Mesothelial cell of epicardium (in vitro differentiated cells): Measurements from ENCODE around the gene KCNJ14. TPM values are rescaled to one million over a fixed set of nuclear protein-coding genes. Genes with fewer than 3 reads are reported as not detected.

ENCODE experiments used
- DNase-seq, 2 experiments: peaks; one replicate each; pipeline ENCODE4 v3.0.0; 2021; ENCODE audit warnings: low spot score in 2 of 2; ENCODE audit not compliant: unreplicated experiment in 2 of 2
- H3K27ac Mint-ChIP-seq: 2 replicates; pipeline ENCODE4 v1.8.0; 2021; ENCODE audit warnings: mixed read lengths
- H3K27me3 Mint-ChIP-seq: 2 replicates; pipeline ENCODE4 v1.8.0; 2021; ENCODE audit warnings: low read depth, mixed read lengths
- H3K36me3 Mint-ChIP-seq: 2 replicates; pipeline ENCODE4 v1.8.0; 2021; ENCODE audit warnings: mixed read lengths
- H3K4me1 Mint-ChIP-seq: 2 replicates; pipeline ENCODE4 v1.8.0; 2021; ENCODE audit warnings: mixed read lengths
- H3K4me3 Mint-ChIP-seq: 2 replicates; pipeline ENCODE4 v1.8.0; 2021; ENCODE audit warnings: mild to moderate bottlenecking, moderate library complexity, mixed read lengths
- H3K9me3 Mint-ChIP-seq: 2 replicates; pipeline ENCODE4 v1.8.0; 2021; ENCODE audit warnings: mixed read lengths
- total RNA-seq: library from RNA; stranded (reverse); gene quantifications from 3 replicates; pipeline ENCODE4 v1.2.1, GENCODE V29; 2021
- TF ChIP-seq, protein P1 (sequence below): fragments of 200-600 bp; sonication (generic); IDR thresholded peaks from one replicate; pipeline ENCODE4 v1.5.0; 2021; ENCODE audit warnings: antibody characterized with exemption; ENCODE audit not compliant: unreplicated experiment

Gene KCNJ14
- total RNA-seq, 1 donor from 2014 or later = 2.7 TPM

DNA sequence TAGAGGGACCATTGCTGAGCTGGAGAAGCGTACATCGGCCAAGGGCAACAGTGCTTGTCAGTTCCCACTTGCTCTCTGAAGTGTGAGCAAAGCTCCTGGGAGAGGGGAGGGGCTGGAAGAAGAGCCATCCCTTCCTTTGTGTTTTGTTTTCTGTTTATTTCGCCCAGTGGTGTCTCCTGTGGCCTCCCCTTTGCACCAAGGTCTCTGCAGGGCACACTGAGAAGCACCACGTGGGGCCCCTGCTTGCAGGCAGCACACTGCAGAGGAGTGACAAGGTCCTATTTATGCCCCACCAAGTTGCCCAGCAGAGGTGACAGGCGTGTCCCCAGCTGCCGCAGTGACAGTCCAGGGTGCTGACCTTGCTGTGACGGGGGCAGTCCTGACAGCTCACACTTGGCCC lies 38.0 kb upstream of the KCNJ14 start:
- TF ChIP-seq, protein P1, sequence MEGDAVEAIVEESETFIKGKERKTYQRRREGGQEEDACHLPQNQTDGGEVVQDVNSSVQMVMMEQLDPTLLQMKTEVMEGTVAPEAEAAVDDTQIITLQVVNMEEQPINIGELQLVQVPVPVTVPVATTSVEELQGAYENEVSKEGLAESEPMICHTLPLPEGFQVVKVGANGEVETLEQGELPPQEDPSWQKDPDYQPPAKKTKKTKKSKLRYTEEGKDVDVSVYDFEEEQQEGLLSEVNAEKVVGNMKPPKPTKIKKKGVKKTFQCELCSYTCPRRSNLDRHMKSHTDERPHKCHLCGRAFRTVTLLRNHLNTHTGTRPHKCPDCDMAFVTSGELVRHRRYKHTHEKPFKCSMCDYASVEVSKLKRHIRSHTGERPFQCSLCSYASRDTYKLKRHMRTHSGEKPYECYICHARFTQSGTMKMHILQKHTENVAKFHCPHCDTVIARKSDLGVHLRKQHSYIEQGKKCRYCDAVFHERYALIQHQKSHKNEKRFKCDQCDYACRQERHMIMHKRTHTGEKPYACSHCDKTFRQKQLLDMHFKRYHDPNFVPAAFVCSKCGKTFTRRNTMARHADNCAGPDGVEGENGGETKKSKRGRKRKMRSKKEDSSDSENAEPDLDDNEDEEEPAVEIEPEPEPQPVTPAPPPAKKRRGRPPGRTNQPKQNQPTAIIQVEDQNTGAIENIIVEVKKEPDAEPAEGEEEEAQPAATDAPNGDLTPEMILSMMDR = no peak
- peaks cover 4% of the 10 kb centered on the region for H3K36me3 Mint-ChIP-seq
- H3K4me3 Mint-ChIP-seq = no peak overlapping the region
- no peaks in the 10 kb centered on the region for H3K9me3 Mint-ChIP-seq
- H3K4me1 Mint-ChIP-seq = peaks cover 19% of the 10 kb centered on the region
- DNase-seq = no peak
- H3K27ac Mint-ChIP-seq = no peak overlapping the region
- H3K27me3 Mint-ChIP-seq = no peaks in the 10 kb centered on the region

DNA sequence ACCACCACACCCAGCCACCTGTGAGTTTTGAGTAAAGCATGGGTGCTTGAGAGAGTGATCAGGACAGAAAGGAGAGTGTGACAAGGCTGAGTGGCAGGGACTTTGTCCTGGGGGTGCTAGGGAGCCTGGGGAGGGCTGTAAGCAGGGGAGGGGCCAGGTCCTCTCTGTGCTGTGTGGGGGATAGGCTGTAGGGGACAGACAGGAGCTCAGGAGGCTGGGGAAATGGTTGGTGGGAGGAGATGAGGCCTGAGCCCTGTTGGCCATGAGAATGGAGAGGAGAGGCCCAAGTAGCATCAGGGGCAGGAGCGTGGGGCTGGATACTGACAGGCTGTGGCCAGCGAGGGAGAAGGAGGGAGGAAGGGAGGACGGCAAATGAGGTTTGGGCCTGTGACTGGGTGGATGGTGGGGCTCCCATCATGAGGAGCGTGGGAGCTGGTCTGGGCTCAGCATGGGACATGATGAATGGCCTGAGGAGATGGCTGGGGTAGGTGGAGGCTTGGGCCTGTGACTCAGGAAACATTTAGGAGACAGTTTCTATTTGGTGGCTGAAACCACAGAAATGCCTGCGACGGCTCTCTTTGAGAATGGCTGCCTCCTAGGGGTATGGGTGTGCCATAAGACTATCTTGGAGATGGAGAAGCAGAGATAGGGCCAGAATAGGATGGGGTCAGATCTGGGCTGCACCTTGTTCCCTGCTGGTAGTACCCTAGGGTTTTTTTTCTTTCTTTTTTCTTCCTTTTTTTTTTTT lies 36.9 kb upstream of the KCNJ14 start:
- Mint-ChIP-seq H3K9me3 (no peaks in the 10 kb centered on the region), H3K27me3 (no peaks in the 10 kb centered on the region), H3K36me3 (peaks cover 4% of the 10 kb centered on the region), H3K4me3 (no peak overlapping the region), H3K27ac (peak overlapping the region; percentile 58), H3K4me1 (peaks cover 19% of the 10 kb centered on the region)
- DNase-seq = no peak
- TF ChIP-seq, protein P1 = no peak

- TF ChIP-seq, protein P1 = no peak
- Mint-ChIP-seq H3K9me3 (no peaks in the 10 kb centered on the region), H3K27ac (peak overlapping the region; percentile 53), H3K4me3 (no peak overlapping the region), H3K36me3 (peaks cover 4% of the 10 kb centered on the region), H3K4me1 (peaks cover 12% of the 10 kb centered on the region), H3K27me3 (no peaks in the 10 kb centered on the region)
- no peak for DNase-seq
These were observed 36.0 kb upstream of the KCNJ14 start for GRCh38 chr19:48419158-48419920.

DNA sequence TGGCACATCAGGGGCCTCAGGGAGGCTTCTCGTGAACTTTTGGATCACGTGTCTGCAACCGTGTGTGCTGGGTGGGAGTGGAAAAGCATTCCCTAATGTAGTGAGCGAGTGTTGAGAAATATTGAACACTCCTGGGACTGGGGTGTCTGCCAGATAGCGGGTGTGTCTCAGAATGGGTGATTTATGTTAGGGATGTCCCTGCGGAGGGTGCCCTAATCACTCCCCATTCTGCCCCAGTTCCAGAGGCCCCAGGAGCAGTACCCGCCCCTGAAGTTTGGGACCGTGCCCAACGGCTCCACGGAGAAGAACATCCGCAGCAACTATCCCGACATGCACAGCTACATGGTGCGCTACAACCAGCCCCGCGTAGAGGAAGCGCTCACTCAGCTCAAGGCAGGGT lies 33.8 kb upstream of the KCNJ14 start:
- Mint-ChIP-seq H3K27me3 (no peaks in the 10 kb centered on the region), H3K9me3 (no peaks in the 10 kb centered on the region), H3K36me3 (peaks cover 2% of the 10 kb centered on the region), H3K27ac (no peak overlapping the region), H3K4me1 (peaks cover 11% of the 10 kb centered on the region), H3K4me3 (no peak overlapping the region)
- TF ChIP-seq, protein P1 = no peak
- DNase-seq = no peak

- no peak for DNase-seq
- no peaks in the 10 kb centered on the region for H3K27me3 Mint-ChIP-seq
- TF ChIP-seq, protein P1 = no peak
- H3K27ac Mint-ChIP-seq = peak overlapping the region; percentile 94
- no peak overlapping the region for H3K4me3 Mint-ChIP-seq
- peaks cover 4% of the 10 kb centered on the region for H3K36me3 Mint-ChIP-seq
- H3K9me3 Mint-ChIP-seq = no peaks in the 10 kb centered on the region
- H3K4me1 Mint-ChIP-seq = peaks cover 5% of the 10 kb centered on the region
These were observed 30.6 kb upstream of the KCNJ14 start for GRCh38 chr19:48424694-48425219.
